H1 (cell line): Measurements from ENCODE around the gene CLDN7. TPM values are rescaled to one million over a fixed set of nuclear protein-coding genes. Genes with fewer than 3 reads are reported as not detected.

Experiments used
- CTCF ChIA-PET: fragments of 300-600 bp; sonication (Branson Sonifier 250); formaldehyde crosslinking; loops from one replicate; lab custom pipeline; 2021; ENCODE audit not compliant: partially characterized antibody; lab: Charles Lee
- POLR2A ChIA-PET: fragments of 300-600 bp; sonication (Branson Sonifier 250); formaldehyde crosslinking; loops from one replicate; lab custom pipeline; 2021; ENCODE audit warnings: inconsistent platforms; ENCODE audit not compliant: partially characterized antibody; lab: Charles Lee
- DNase-seq, 2 experiments: peaks; one replicate each; pipeline versions ENCODE4 v3.0.0 to v3.0.0-alpha.2; 2010 to 2022; ENCODE audit warnings: low spot score in 2 of 2, low read depth in 1 of 2, mixed read lengths in 1 of 2
- FAIRE-seq: peaks from 2 replicates; lab custom pipeline; 2011; peaks lifted over from hg19 to GRCh38; lab: Jason Lieb, UNC
- H2AFZ ChIP-seq: 2 replicates; pipeline ENCODE4 v1.8.1; 2012; ENCODE audit warnings: low read length, inconsistent platforms
- H2AK5ac ChIP-seq: 2 replicates; pipeline ENCODE4 v1.6.1; 2013; ENCODE audit warnings: low read depth, low read length
- H2BK120ac ChIP-seq: replicated peaks from 2 replicates; pipeline ENCODE3; 2013; ENCODE audit warnings: low read depth, low read length, inconsistent platforms
- H2BK12ac ChIP-seq: 2 replicates; pipeline ENCODE4 v1.6.1; 2013; ENCODE audit warnings: low read depth, low read length
- H2BK15ac ChIP-seq: 2 replicates; pipeline ENCODE4 v1.6.1; 2013; ENCODE audit warnings: low read length
- H2BK20ac ChIP-seq: 2 replicates; pipeline ENCODE4 v1.6.1; 2013; ENCODE audit warnings: low read length
- H2BK5ac ChIP-seq: 2 replicates; pipeline ENCODE4 v1.6.1; 2013; ENCODE audit warnings: low read depth, low read length
- H3K14ac ChIP-seq: 2 replicates; pipeline ENCODE4 v1.6.1; 2013; ENCODE audit warnings: inconsistent platforms; ENCODE audit not compliant: insufficient read length
- H3K18ac ChIP-seq: 2 replicates; pipeline ENCODE4 v1.6.1; 2013; ENCODE audit warnings: low read length; ENCODE audit errors: extremely low read depth
- H3K23ac ChIP-seq: 2 replicates; pipeline ENCODE4 v1.6.1; 2013; ENCODE audit warnings: inconsistent platforms; ENCODE audit not compliant: insufficient read length
- H3K23me2 ChIP-seq: 2 replicates; pipeline ENCODE4 v1.6.1; 2013; ENCODE audit warnings: low read depth, low read length
- H3K27ac ChIP-seq: 2 replicates; pipeline ENCODE4 v1.6.1; 2011; ENCODE audit warnings: low read depth, low read length, inconsistent platforms
- H3K27me3 ChIP-seq, 4 experiments: replicated peaks in 1 of 4; 1 replicate in 1 of 4; 2 replicates in 3 of 4; pipeline versions ENCODE4 v1.6.1 to v1.8.1; 2011 to 2013; ENCODE audit warnings: low read length in 3 of 4, mild to moderate bottlenecking in 3 of 4, inconsistent platforms in 2 of 4, mixed read lengths in 2 of 4, moderate library complexity in 1 of 4; ENCODE audit not compliant: control insufficient read depth in 3 of 4, insufficient read depth in 3 of 4; ENCODE audit errors: extremely low read depth in 1 of 4
- H3K36me3 ChIP-seq, 4 experiments: 2 replicates each; pipeline versions ENCODE4 v1.6.1 to v1.8.1; 2011 to 2013; ENCODE audit warnings: mild to moderate bottlenecking in 4 of 4, low read length in 3 of 4, moderate library complexity in 2 of 4, control low read depth in 1 of 4, inconsistent platforms in 1 of 4; ENCODE audit not compliant: insufficient read depth in 4 of 4, control insufficient read depth in 2 of 4
- H3K4ac ChIP-seq: replicated peaks from 2 replicates; pipeline ENCODE3; 2013; ENCODE audit warnings: low read length, low read depth, mixed read lengths, inconsistent platforms; ENCODE audit not compliant: insufficient read length
- H3K4me1 ChIP-seq, 4 experiments: replicated peaks in 1 of 4; 1 replicate in 1 of 4; 2 replicates in 3 of 4; pipeline versions ENCODE4 v1.6.1 to v1.8.1; 2011 to 2013; ENCODE audit warnings: low read length in 3 of 4, inconsistent platforms in 2 of 4, mixed read lengths in 1 of 4; ENCODE audit not compliant: insufficient read depth in 4 of 4, control insufficient read depth in 3 of 4
- H3K4me2 ChIP-seq, 2 experiments: 2 replicates each; pipeline versions ENCODE4 v1.6.1 to v1.8.1; 2011 to 2013; ENCODE audit warnings: low read depth in 2 of 2, low read length in 2 of 2, control low read depth in 1 of 2, inconsistent platforms in 1 of 2, mild to moderate bottlenecking in 1 of 2; ENCODE audit not compliant: insufficient read depth in 1 of 2
- H3K4me3 ChIP-seq, 4 experiments: fragments of 200-600, 300-600 bp in 1 of 4; sonication (generic), shearing (Covaris generic), sonication (Bioruptor Twin) in 1 of 4; 2 replicates each; pipeline versions ENCODE4 v1.5.1 to v1.8.1; 2011 to 2016; ENCODE audit warnings: low read length in 4 of 4, low read depth in 3 of 4, control low read depth in 2 of 4, inconsistent platforms in 2 of 4, mild to moderate bottlenecking in 2 of 4, mixed read lengths in 1 of 4, moderate library complexity in 1 of 4; ENCODE audit not compliant: insufficient read depth in 2 of 4; ENCODE audit errors: extremely low read depth in 1 of 4
- H3K56ac ChIP-seq: replicated peaks from 2 replicates; pipeline ENCODE3; 2013; ENCODE audit warnings: low read depth, mild to moderate bottlenecking, mixed read lengths, low read length, inconsistent platforms; ENCODE audit not compliant: insufficient read length
- H3K79me1 ChIP-seq: 2 replicates; pipeline ENCODE4 v1.6.1; 2013; ENCODE audit warnings: low read depth, low read length, control low read depth
- H3K79me2 ChIP-seq, 2 experiments: 2 replicates each; pipeline versions ENCODE4 v1.6.1 to v1.8.1; 2012 to 2013; ENCODE audit warnings: low read length in 2 of 2, mild to moderate bottlenecking in 2 of 2, inconsistent platforms in 1 of 2; ENCODE audit not compliant: insufficient read depth in 2 of 2, control insufficient read depth in 1 of 2
- H3K9ac ChIP-seq, 4 experiments: replicated peaks in 1 of 4; 1 replicate in 1 of 4; 2 replicates in 3 of 4; pipeline versions ENCODE4 v1.6.1 to v1.8.1; 2011 to 2013; ENCODE audit warnings: low read depth in 3 of 4, low read length in 3 of 4, control low read depth in 2 of 4, mild to moderate bottlenecking in 2 of 4, moderate library complexity in 2 of 4, inconsistent platforms in 1 of 4; ENCODE audit errors: extremely low read depth in 1 of 4
- H3K9me3 ChIP-seq, 2 experiments: 2 replicates each; pipeline versions ENCODE4 v1.6.1 to v1.8.1; 2012 to 2013; ENCODE audit warnings: mild to moderate bottlenecking in 2 of 2, moderate library complexity in 2 of 2, control low read depth in 1 of 2, inconsistent platforms in 1 of 2, low read depth in 1 of 2, low read length in 1 of 2, mixed read lengths in 1 of 2; ENCODE audit not compliant: insufficient read depth in 2 of 2
- H4K20me1 ChIP-seq, 2 experiments: replicated peaks in 1 of 2; 2 replicates each; pipeline versions ENCODE3 to v1.8.1; 2011 to 2013; ENCODE audit warnings: inconsistent platforms in 2 of 2, low read length in 2 of 2, mild to moderate bottlenecking in 1 of 2; ENCODE audit not compliant: insufficient read depth in 2 of 2, control insufficient read depth in 1 of 2
- H4K5ac ChIP-seq: 2 replicates; pipeline ENCODE4 v1.6.1; 2013; ENCODE audit warnings: low read length, low read depth, mixed read lengths, inconsistent platforms; ENCODE audit not compliant: insufficient read length
- H4K8ac ChIP-seq: 2 replicates; pipeline ENCODE4 v1.8.0; 2013; ENCODE audit warnings: mild to moderate bottlenecking, moderate library complexity, low read length, inconsistent platforms; ENCODE audit not compliant: insufficient read depth; ENCODE audit errors: extremely low read depth
- H4K91ac ChIP-seq: replicated peaks from 2 replicates; pipeline ENCODE3; 2013; ENCODE audit warnings: low read length, mixed read lengths, inconsistent platforms; ENCODE audit not compliant: insufficient read length
- ATF2 ChIP-seq: IDR thresholded peaks from 2 replicates; pipeline ENCODE4 v1.6.1; 2012; ENCODE audit warnings: low read length, inconsistent platforms
- ATF3 ChIP-seq: IDR thresholded peaks from 2 replicates; pipeline ENCODE4 v1.6.1; 2011; ENCODE audit warnings: low read depth, mild to moderate bottlenecking, low read length; ENCODE audit not compliant: insufficient read depth
- CEBPB ChIP-seq: IDR thresholded peaks from 2 replicates; pipeline ENCODE4 v1.6.1; 2012; ENCODE audit warnings: low read depth, low read length
- EGR1 ChIP-seq: IDR thresholded peaks from 2 replicates; pipeline ENCODE4 v1.6.1; 2011; ENCODE audit warnings: low read depth, low read length, borderline replicate concordance
- KDM5A ChIP-seq: fragments of 200-600 bp; IDR thresholded peaks from 2 replicates; pipeline ENCODE4 v1.7.1; 2012; ENCODE audit warnings: mild to moderate bottlenecking, low read length, inconsistent platforms, mixed read lengths
- POLR2AphosphoS5 ChIP-seq: IDR thresholded peaks from 2 replicates; pipeline ENCODE4 v1.6.1; 2011; ENCODE audit warnings: low read depth, low read length
- RNF2 ChIP-seq: fragments of 200-900, 300-1000 bp; sonication (generic); IDR thresholded peaks from 2 replicates; pipeline ENCODE4 v1.7.1; 2016; ENCODE audit warnings: borderline replicate concordance, low read depth, mild to moderate bottlenecking, antibody characterized with exemption, low read length; ENCODE audit not compliant: poor library complexity, severe bottlenecking; ENCODE audit errors: missing control alignments
- USF2 ChIP-seq: IDR thresholded peaks from 2 replicates; pipeline ENCODE4 v1.6.1; 2011; ENCODE audit warnings: low read length, improper control_type of control experiment
- WGBS, 2 experiments: shearing (Covaris generic) in 1 of 2; methylation state at CpG; one replicate each; pipeline versions ENCODE4 v1.1.6 to v1.1.7; 2013 to 2015; ENCODE audit warnings: low lambda C conversion rate in 2 of 2, mixed read lengths in 2 of 2, inconsistent platforms in 1 of 2, low coverage in 1 of 2, missing lambda C conversion rate in 1 of 2; ENCODE audit not compliant: insufficient replicate concordance in 2 of 2, insufficient coverage in 1 of 2, insufficient read length in 1 of 2; ENCODE audit errors: extremely low coverage in 1 of 2, missing lambda C conversion rate in 1 of 2; 5-methylcytosine and 5-hydroxymethylcytosine counted together
- polyA plus RNA-seq, 7 experiments: library from polyadenylated mRNA; depleted of rRNA in 3 of 7; stranded (reverse) in 5 of 7; unstranded in 2 of 7; fragments of >200 nt in 5 of 7; fragments of 200-250 nt in 2 of 7; gene quantifications; 1 replicate in 5 of 7; 2 replicates in 1 of 7; 4 replicates in 1 of 7; pipeline versions ENCODE4 v1.2.1 to v1.2.3, GENCODE V29; 2011 to 2013; ENCODE audit warnings: missing spikeins in 2 of 7, mixed read lengths in 2 of 7
- total RNA-seq: library from RNA; stranded (reverse); fragmentation: NEBNext Ultra II Directional; extraction: Animal tissue kit (Norgen Biotek cat#: 25700); gene quantifications from 2 replicates; pipeline ENCODE4 v1.2.1, GENCODE V29; 2021

CLDN7 gene
- total and polyA plus RNA-seq, 2 of the 8 experiments (the other 6 are each of a cell fraction or from before 2014, with no cell fraction given) = 118 to 119 TPM

- H3K4me3 ChIP-seq = no peak overlapping the region
- no peak overlapping the region for H3K9ac ChIP-seq
- H3K23ac ChIP-seq = no peak overlapping the region
- 90% methylated on average over 10 of the region's 18 CpGs; no CpG with 5 or more reads in 1 of the 2 experiments for WGBS, 2 experiments
- H2BK5ac ChIP-seq = no peak overlapping the region
- DNase-seq = no peak
- POLR2A ChIA-PET = interaction anchor here (0.6 to 6.7 kb wide), 12 partner anchors 8 to 842 kb away, joined by 3 to 94 read pairs (median 4); partner anchors contain the start of genes CLDN7, CTDNEP1, ELP5 and GABARAP
- peaks cover 0 to 9% of the 10 kb centered on the region in 2 experiments for H4K20me1 ChIP-seq
- no peaks in the 10 kb centered on the region; a peak in 2 of 7 replicates for H3K27me3 ChIP-seq
- no peak overlapping the region for H2BK20ac ChIP-seq
- H2BK120ac ChIP-seq = no peak overlapping the region
- no peak overlapping the region for H3K4ac ChIP-seq
- no peak overlapping the region for H2BK15ac ChIP-seq
- H2AFZ ChIP-seq = no peak overlapping the region
- peaks cover 2% of the 10 kb centered on the region; the same call in 1 of the 2 replicates for H3K79me1 ChIP-seq
- peaks cover 0 to 9% (median 7%) of the 10 kb centered on the region in 4 experiments; a peak in 6 of 7 replicates for H3K4me1 ChIP-seq
- H3K79me2 ChIP-seq = no peaks in the 10 kb centered on the region
- no peak overlapping the region for H4K8ac ChIP-seq
- no peak overlapping the region for H3K18ac ChIP-seq
- no peak overlapping the region for H3K4me2 ChIP-seq
- no peak overlapping the region for H2BK12ac ChIP-seq
- no peak overlapping the region for H2AK5ac ChIP-seq
- CTCF ChIA-PET = interaction anchor here (1.2 to 5.7 kb wide), 2 partner anchors 8 to 67 kb away, joined by 3 to 46 read pairs; partner anchors contain the start of gene SLC2A4
- no peaks in the 10 kb centered on the region for H3K9me3 ChIP-seq
- no peak overlapping the region for H3K14ac ChIP-seq
- no peak overlapping the region for H4K5ac ChIP-seq
- H3K23me2 ChIP-seq = no peaks in the 10 kb centered on the region; the same call in 1 of the 2 replicates
- peaks cover 0 to 6% (median 3%) of the 10 kb centered on the region in 4 experiments; a peak in 3 of 8 replicates for H3K36me3 ChIP-seq
- no peak for FAIRE-seq
- no peak overlapping the region for H4K91ac ChIP-seq
- no peak overlapping the region for H3K56ac ChIP-seq
- H3K27ac ChIP-seq = no peak overlapping the region
- TF ChIP-seq POLR2AphosphoS5 (no peak), USF2 (no peak), RNF2 (no peak), EGR1 (no peak), KDM5A (no peak), ATF3 (no peak), CEBPB (no peak), ATF2 (no peak)
Observed at GRCh38 chr17:7289256-7290032, 27.2 kb upstream of the CLDN7 start.
